ENCODE measurements around the gene PODNL1. TPM values are rescaled to one million over a fixed set of nuclear protein-coding genes. Genes with fewer than 3 reads are reported as not detected.
A peak's percentile ranks its signal among the peaks of the same experiment; 100 is the strongest.

PODNL1 gene
- total and polyA plus RNA-seq, 10 of the 15 experiments (the other 5 are each of a cell fraction or from before 2014, with no cell fraction given) = 0.04 to 0.44 TPM; not detected in 8

DNA sequence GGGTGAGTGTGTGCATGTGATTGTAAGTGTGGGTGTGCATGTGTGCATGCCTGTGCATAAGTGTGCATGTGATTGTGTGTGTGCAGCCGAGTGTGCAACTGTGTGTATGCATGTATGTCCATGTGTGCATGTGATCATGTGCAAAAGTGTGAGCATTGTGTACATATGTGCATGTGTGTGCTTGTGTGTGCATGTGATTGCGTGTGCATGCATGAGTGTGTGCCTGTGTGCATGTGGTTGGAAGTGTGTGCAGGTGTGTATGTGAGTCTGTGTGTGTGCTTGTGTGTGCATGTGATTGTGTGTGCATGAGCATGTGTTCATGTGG is 3.5 kb downstream of the PODNL1 start (continued):
- TF ChIP-seq SRF (IDR thresholded peaks at IDR 0.05; ENCODE audit: low read depth in 2 of 2, low read length in 2 of 2) (no peak), NFIC (IDR thresholded peaks at IDR 0.05; ENCODE audit: low read depth, low read length) (peak; percentile 41; the same call in 1 of the 2 replicates), POLR2A (IDR thresholded peaks at IDR 0.05; ENCODE audit: low read depth, low read length) (no peak), SP1 (IDR thresholded peaks at IDR 0.05; ENCODE audit: low read depth, low read length) (no peak), MEF2B (IDR thresholded peaks at IDR 0.05; ENCODE audit: partially characterized antibody, poor library complexity, severe bottlenecking) (no peak), ZBED1 (IDR thresholded peaks at IDR 0.05; ENCODE audit: borderline replicate concordance) (no peak), TCF3 (IDR thresholded peaks at IDR 0.05; ENCODE audit: borderline replicate concordance, insufficient read depth, low read depth, low read length) (0 out of 2 replicates have a peak, but pooled peaks have one; percentile 17), RB1 (IDR thresholded peaks at IDR 0.05; ENCODE audit: borderline replicate concordance) (no peak)
- TF ChIP-seq, protein P1, sequence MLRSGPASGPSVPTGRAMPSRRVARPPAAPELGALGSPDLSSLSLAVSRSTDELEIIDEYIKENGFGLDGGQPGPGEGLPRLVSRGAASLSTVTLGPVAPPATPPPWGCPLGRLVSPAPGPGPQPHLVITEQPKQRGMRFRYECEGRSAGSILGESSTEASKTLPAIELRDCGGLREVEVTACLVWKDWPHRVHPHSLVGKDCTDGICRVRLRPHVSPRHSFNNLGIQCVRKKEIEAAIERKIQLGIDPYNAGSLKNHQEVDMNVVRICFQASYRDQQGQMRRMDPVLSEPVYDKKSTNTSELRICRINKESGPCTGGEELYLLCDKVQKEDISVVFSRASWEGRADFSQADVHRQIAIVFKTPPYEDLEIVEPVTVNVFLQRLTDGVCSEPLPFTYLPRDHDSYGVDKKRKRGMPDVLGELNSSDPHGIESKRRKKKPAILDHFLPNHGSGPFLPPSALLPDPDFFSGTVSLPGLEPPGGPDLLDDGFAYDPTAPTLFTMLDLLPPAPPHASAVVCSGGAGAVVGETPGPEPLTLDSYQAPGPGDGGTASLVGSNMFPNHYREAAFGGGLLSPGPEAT (IDR thresholded peaks at IDR 0.05; ENCODE audit: low read depth) = no peak
- TF ChIP-seq, protein P2, sequence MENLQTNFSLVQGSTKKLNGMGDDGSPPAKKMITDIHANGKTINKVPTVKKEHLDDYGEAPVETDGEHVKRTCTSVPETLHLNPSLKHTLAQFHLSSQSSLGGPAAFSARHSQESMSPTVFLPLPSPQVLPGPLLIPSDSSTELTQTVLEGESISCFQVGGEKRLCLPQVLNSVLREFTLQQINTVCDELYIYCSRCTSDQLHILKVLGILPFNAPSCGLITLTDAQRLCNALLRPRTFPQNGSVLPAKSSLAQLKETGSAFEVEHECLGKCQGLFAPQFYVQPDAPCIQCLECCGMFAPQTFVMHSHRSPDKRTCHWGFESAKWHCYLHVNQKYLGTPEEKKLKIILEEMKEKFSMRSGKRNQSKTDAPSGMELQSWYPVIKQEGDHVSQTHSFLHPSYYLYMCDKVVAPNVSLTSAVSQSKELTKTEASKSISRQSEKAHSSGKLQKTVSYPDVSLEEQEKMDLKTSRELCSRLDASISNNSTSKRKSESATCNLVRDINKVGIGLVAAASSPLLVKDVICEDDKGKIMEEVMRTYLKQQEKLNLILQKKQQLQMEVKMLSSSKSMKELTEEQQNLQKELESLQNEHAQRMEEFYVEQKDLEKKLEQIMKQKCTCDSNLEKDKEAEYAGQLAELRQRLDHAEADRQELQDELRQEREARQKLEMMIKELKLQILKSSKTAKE (IDR thresholded peaks at IDR 0.05; ENCODE audit: low read depth, poor library complexity, severe bottlenecking) = no peak
- TF ChIP-seq, protein P3, sequence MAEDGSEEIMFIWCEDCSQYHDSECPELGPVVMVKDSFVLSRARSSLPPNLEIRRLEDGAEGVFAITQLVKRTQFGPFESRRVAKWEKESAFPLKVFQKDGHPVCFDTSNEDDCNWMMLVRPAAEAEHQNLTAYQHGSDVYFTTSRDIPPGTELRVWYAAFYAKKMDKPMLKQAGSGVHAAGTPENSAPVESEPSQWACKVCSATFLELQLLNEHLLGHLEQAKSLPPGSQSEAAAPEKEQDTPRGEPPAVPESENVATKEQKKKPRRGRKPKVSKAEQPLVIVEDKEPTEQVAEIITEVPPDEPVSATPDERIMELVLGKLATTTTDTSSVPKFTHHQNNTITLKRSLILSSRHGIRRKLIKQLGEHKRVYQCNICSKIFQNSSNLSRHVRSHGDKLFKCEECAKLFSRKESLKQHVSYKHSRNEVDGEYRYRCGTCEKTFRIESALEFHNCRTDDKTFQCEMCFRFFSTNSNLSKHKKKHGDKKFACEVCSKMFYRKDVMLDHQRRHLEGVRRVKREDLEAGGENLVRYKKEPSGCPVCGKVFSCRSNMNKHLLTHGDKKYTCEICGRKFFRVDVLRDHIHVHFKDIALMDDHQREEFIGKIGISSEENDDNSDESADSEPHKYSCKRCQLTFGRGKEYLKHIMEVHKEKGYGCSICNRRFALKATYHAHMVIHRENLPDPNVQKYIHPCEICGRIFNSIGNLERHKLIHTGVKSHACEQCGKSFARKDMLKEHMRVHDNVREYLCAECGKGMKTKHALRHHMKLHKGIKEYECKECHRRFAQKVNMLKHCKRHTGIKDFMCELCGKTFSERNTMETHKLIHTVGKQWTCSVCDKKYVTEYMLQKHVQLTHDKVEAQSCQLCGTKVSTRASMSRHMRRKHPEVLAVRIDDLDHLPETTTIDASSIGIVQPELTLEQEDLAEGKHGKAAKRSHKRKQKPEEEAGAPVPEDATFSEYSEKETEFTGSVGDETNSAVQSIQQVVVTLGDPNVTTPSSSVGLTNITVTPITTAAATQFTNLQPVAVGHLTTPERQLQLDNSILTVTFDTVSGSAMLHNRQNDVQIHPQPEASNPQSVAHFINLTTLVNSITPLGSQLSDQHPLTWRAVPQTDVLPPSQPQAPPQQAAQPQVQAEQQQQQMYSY (CRISPR knock-in tag; IDR thresholded peaks at IDR 0.05) = no peak
